IMR-90 (cell line): ENCODE results near the gene ZCCHC7. TPM values are rescaled to one million over a fixed set of nuclear protein-coding genes. Genes with fewer than 3 reads are reported as not detected.

Experiments used
- ATAC-seq: fragments of 200-7000 bp; cut with Tn5 transposase; 2 replicates; pipeline ENCODE4 v1.9.1; 2020; ENCODE audit warnings: low read depth, mild to moderate bottlenecking, moderate library complexity
- BruUV-seq: library from RNA; stranded (reverse); fragments of 400-500 nt; replicated peaks from 2 replicates; lab custom pipeline; 2021; lab: Mats Ljungman, UMichigan
- CTCF ChIA-PET: fragments of 300-600 bp; formaldehyde crosslinking; extraction: SDS; loops from one replicate; lab custom pipeline; 2021; ENCODE audit warnings: antibody characterized with exemption; lab: Yijun Ruan, JAX
- POLR2A ChIA-PET: fragments of 300-600 bp; sonication (Branson Sonifier 250); formaldehyde crosslinking; loops from one replicate; lab custom pipeline; 2022; ENCODE audit warnings: antibody characterized with exemption; ENCODE audit not compliant: unreplicated experiment; lab: Charles Lee
- DNase-seq: peaks from one replicate; pipeline ENCODE4 v3.0.0; 2013
- H2AFZ ChIP-seq: replicated peaks from 2 replicates; pipeline ENCODE3; 2013; ENCODE audit warnings: low read length, mild to moderate bottlenecking; ENCODE audit not compliant: poor library complexity
- H2AK5ac ChIP-seq: 2 replicates; pipeline ENCODE4 v1.6.1; 2013; ENCODE audit warnings: low read depth, low read length, inconsistent platforms
- H2AK9ac ChIP-seq: replicated peaks from 2 replicates; pipeline ENCODE3; 2013; ENCODE audit warnings: mild to moderate bottlenecking, low read depth, low read length, moderate library complexity; ENCODE audit not compliant: poor library complexity
- H2BK120ac ChIP-seq: 2 replicates; pipeline ENCODE4 v1.6.1; 2013; ENCODE audit warnings: low read depth, low read length, inconsistent platforms
- H2BK15ac ChIP-seq: 3 replicates; pipeline ENCODE4 v1.6.1; 2013; ENCODE audit warnings: low read depth, low read length, inconsistent platforms
- H2BK20ac ChIP-seq: 2 replicates; pipeline ENCODE4 v1.6.1; 2013; ENCODE audit warnings: low read depth, mild to moderate bottlenecking, inconsistent platforms, low read length, moderate library complexity
- H2BK5ac ChIP-seq: 2 replicates; pipeline ENCODE4 v1.6.1; 2013; ENCODE audit warnings: mild to moderate bottlenecking, low read depth, low read length, inconsistent platforms; ENCODE audit not compliant: poor library complexity, severe bottlenecking
- H3K14ac ChIP-seq: replicated peaks from 2 replicates; pipeline ENCODE4 v1.6.1; 2013; ENCODE audit warnings: low read depth, low read length, inconsistent platforms
- H3K18ac ChIP-seq: 2 replicates; pipeline ENCODE4 v1.6.1; 2013; ENCODE audit warnings: low read depth, low read length, control low read depth
- H3K23ac ChIP-seq: 2 replicates; pipeline ENCODE4 v1.6.1; 2013; ENCODE audit warnings: low read depth, low read length, inconsistent platforms
- H3K27ac ChIP-seq: 2 replicates; pipeline ENCODE4 v1.5.1; 2013; ENCODE audit warnings: mild to moderate bottlenecking, control low read depth, low read length; ENCODE audit not compliant: insufficient read depth
- H3K27me3 ChIP-seq: 2 replicates; pipeline ENCODE4 v1.6.1; 2013; ENCODE audit warnings: low read length; ENCODE audit not compliant: control insufficient read depth, insufficient read depth
- H3K36me3 ChIP-seq: 2 replicates; pipeline ENCODE4 v1.6.1; 2013; ENCODE audit warnings: low read length, mixed read lengths; ENCODE audit not compliant: control insufficient read depth, insufficient read depth
- H3K4ac ChIP-seq: 2 replicates; pipeline ENCODE4 v1.6.1; 2013; ENCODE audit warnings: low read depth, low read length, inconsistent platforms
- H3K4me1 ChIP-seq: 2 replicates; pipeline ENCODE4 v1.6.1; 2013; ENCODE audit warnings: low read length, mixed read lengths; ENCODE audit not compliant: control insufficient read depth, insufficient read depth
- H3K4me2 ChIP-seq: 2 replicates; pipeline ENCODE4 v1.6.1; 2013; ENCODE audit warnings: low read depth, mild to moderate bottlenecking, control low read depth, low read length, moderate library complexity
- H3K4me3 ChIP-seq: 2 replicates; pipeline ENCODE4 v1.5.1; 2013; ENCODE audit warnings: low read depth, mild to moderate bottlenecking, control low read depth, low read length, moderate library complexity; ENCODE audit not compliant: insufficient read depth
- H3K56ac ChIP-seq: 2 replicates; pipeline ENCODE4 v1.6.1; 2013; ENCODE audit warnings: low read length, inconsistent platforms; ENCODE audit not compliant: insufficient read depth; ENCODE audit errors: extremely low read depth
- H3K79me1 ChIP-seq, 2 experiments: 2 replicates each; pipeline ENCODE4 v1.6.1; 2013; ENCODE audit warnings: low read length in 2 of 2, inconsistent platforms in 1 of 2, low read depth in 1 of 2
- H3K9ac ChIP-seq: 2 replicates; pipeline ENCODE4 v1.6.1; 2013; ENCODE audit warnings: low read depth, low read length, control low read depth
- H3K9me1 ChIP-seq: 2 replicates; pipeline ENCODE4 v1.6.1; 2013; ENCODE audit warnings: low read length, inconsistent platforms; ENCODE audit not compliant: insufficient read depth
- H3K9me3 ChIP-seq: 2 replicates; pipeline ENCODE4 v1.6.1; 2013; ENCODE audit warnings: low read length; ENCODE audit not compliant: control insufficient read depth, insufficient read depth
- H4K20me1 ChIP-seq: 2 replicates; pipeline ENCODE4 v1.6.1; 2013; ENCODE audit warnings: low read length, inconsistent platforms; ENCODE audit not compliant: insufficient read depth
- H4K5ac ChIP-seq: 2 replicates; pipeline ENCODE4 v1.6.1; 2013; ENCODE audit warnings: mild to moderate bottlenecking, low read depth, low read length, control low read depth
- H4K8ac ChIP-seq, 2 experiments: 2 replicates each; pipeline ENCODE4 v1.6.1; 2013; ENCODE audit warnings: low read depth in 2 of 2, low read length in 2 of 2, control low read depth in 1 of 2, inconsistent platforms in 1 of 2
- H4K91ac ChIP-seq: 2 replicates; pipeline ENCODE4 v1.6.1; 2013; ENCODE audit warnings: low read depth, low read length, inconsistent platforms; ENCODE audit not compliant: insufficient read depth
- RAD21 ChIP-seq: IDR thresholded peaks from 2 replicates; pipeline ENCODE4 v1.6.1; 2012; ENCODE audit warnings: low read length, improper control_type of control experiment
- RFX5 ChIP-seq: IDR thresholded peaks from 2 replicates; pipeline ENCODE4 v1.8.0; 2012; ENCODE audit warnings: low read depth, mild to moderate bottlenecking, low read length, moderate library complexity
- SMC3 ChIP-seq: fragments of 150-350 bp; IDR thresholded peaks from 2 replicates; pipeline ENCODE4 v1.6.1; 2016; ENCODE audit warnings: low read depth, mild to moderate bottlenecking, antibody characterized with exemption, low read length, moderate library complexity
- WGBS, 2 experiments: methylation state at CpG; one replicate each; pipeline versions ENCODE4 v1.1.5 to v1.1.7; 2013; ENCODE audit warnings: missing lambda C conversion rate in 2 of 2; ENCODE audit not compliant: insufficient read length in 1 of 2; ENCODE audit errors: extremely low coverage in 2 of 2; 5-methylcytosine and 5-hydroxymethylcytosine counted together
- dilution Hi-C: fragments of 300-500 bp; cut with HindIII; formaldehyde crosslinking; loops from one replicate; pipeline ENCODE4 v1.14.3; 2018; ENCODE audit warnings: low sequenced_read_pairs; ENCODE audit not compliant: unreplicated experiment
- in situ Hi-C: fragments of 300-500 bp; cut with MboI; formaldehyde crosslinking; loops from 3 replicates; pipeline ENCODE4 v1.14.3; 2019; ENCODE audit warnings: low sequenced_read_pairs, inconsistent platforms, mixed read lengths
- intact Hi-C: fragments of 100-400 bp; cut with micrococcal nuclease; formaldehyde crosslinking; loops from 2 replicates; pipeline ENCODE4 v1.10.0; 2022
- polyA plus RNA-seq, 3 experiments: library from polyadenylated mRNA; depleted of rRNA; stranded (reverse); fragments of >200 nt; gene quantifications; 2 replicates each; pipeline ENCODE4 v1.2.3, GENCODE V29; 2012; ENCODE audit warnings: low replicate concordance in 1 of 3
- total RNA-seq: library from RNA; depleted of rRNA; stranded (reverse); fragments of >200 nt; gene quantifications from 2 replicates; pipeline ENCODE4 v1.2.3, GENCODE V29; 2012

Gene ZCCHC7
- total and polyA plus RNA-seq, 2 of the 4 experiments (the other 2 are of a cell fraction), result 13.6 to 28.7 TPM

GRCh38 chr9:37342895-37343294 is 222.5 kb downstream of the ZCCHC7 start:
- no CpG with 5 or more reads among the region's 5 CpGs for WGBS, 2 experiments
- TF ChIP-seq SMC3, result no peak
- TF ChIP-seq RFX5, result no peak
- TF ChIP-seq RAD21, result no peak

More at GRCh38 chr9:37342895-37343294, 222.5 kb downstream of the ZCCHC7 start:
- H3K14ac ChIP-seq, result no peak overlapping the region
- dilution Hi-C loops (no loop called here), intact Hi-C loops (no loop called here), in situ Hi-C loops (no loop called here)
- no peak overlapping the region for H4K91ac ChIP-seq
- no peak overlapping the region for H3K4me2 ChIP-seq
- no peak overlapping the region for H2BK15ac ChIP-seq
- H2AFZ ChIP-seq, result no peak overlapping the region
- no peaks in the 10 kb centered on the region for H3K4me1 ChIP-seq
- no peak overlapping the region for H2AK5ac ChIP-seq
- no peak overlapping the region for H2BK120ac ChIP-seq
- H3K36me3 ChIP-seq, result no peaks in the 10 kb centered on the region
- no peak overlapping the region for H3K18ac ChIP-seq
- no peaks in the 10 kb centered on the region for H3K9me1 ChIP-seq
- CTCF ChIA-PET, result no interaction called here
- POLR2A ChIA-PET, result no interaction called here
- ATAC-seq (no peak), DNase-seq (no peak)
- no peak overlapping the region for H4K8ac ChIP-seq
- no TSS peak for BruUV-seq
- H3K4ac ChIP-seq, result no peak overlapping the region
- H3K79me1 ChIP-seq, result no peaks in the 10 kb centered on the region; a peak in 1 of 4 replicates
- H3K9ac ChIP-seq, result no peak overlapping the region
- H2BK20ac ChIP-seq, result no peak overlapping the region
- H4K5ac ChIP-seq, result no peak overlapping the region
- no peaks in the 10 kb centered on the region for H4K20me1 ChIP-seq
- no peak overlapping the region for H2AK9ac ChIP-seq
- H3K4me3 ChIP-seq, result no peak overlapping the region
- H3K27ac ChIP-seq, result no peak overlapping the region
- H3K23ac ChIP-seq, result no peak overlapping the region
- no peaks in the 10 kb centered on the region for H3K9me3 ChIP-seq
- no peak overlapping the region for H3K56ac ChIP-seq
- H3K27me3 ChIP-seq, result no peaks in the 10 kb centered on the region
- H2BK5ac ChIP-seq, result no peak overlapping the region
